Measurements from ENCODE around the gene TMEM196. TPM values are rescaled to one million over a fixed set of nuclear protein-coding genes. Genes with fewer than 3 reads are reported as not detected.

The TMEM196 gene
- total RNA-seq, 1 experiment from 2014 or later: not detected

GRCh38 chr7:19744075-19744474 is 29.3 kb downstream of the TMEM196 start:
- H3K9me3 ChIP-seq (replicated peaks): no peaks in the 10 kb centered on the region
- H3K27ac ChIP-seq: no peak overlapping the region
- H3K4me1 ChIP-seq: peaks cover 6% of the 10 kb centered on the region; the same call in 1 of the 2 replicates
- H3K4me3 ChIP-seq: no peak overlapping the region
- H3K27me3 ChIP-seq: no peaks in the 10 kb centered on the region
- no peaks in the 10 kb centered on the region for H3K36me3 ChIP-seq
- DNase-seq: no peak

GRCh38 chr7:19728716-19729115 is 44.7 kb downstream of the TMEM196 start:
- DNase-seq: no peak
- Histone ChIP-seq H3K36me3 (no peaks in the 10 kb centered on the region), H3K27ac (no peak overlapping the region), H3K4me1 (no peaks in the 10 kb centered on the region), H3K4me3 (no peak overlapping the region), H3K9me3 (replicated peaks) (no peaks in the 10 kb centered on the region), H3K27me3 (no peaks in the 10 kb centered on the region)

GRCh38 chr7:19725770-19726169 is 47.6 kb downstream of the TMEM196 start:
- no peak overlapping the region for H3K4me3 ChIP-seq
- no peaks in the 10 kb centered on the region for H3K9me3 ChIP-seq (replicated peaks)
- H3K4me1 ChIP-seq: no peaks in the 10 kb centered on the region
- no peaks in the 10 kb centered on the region for H3K36me3 ChIP-seq
- H3K27ac ChIP-seq: no peak overlapping the region
- DNase-seq: no peak
- H3K27me3 ChIP-seq: no peaks in the 10 kb centered on the region

- DNase-seq: no peak
- Histone ChIP-seq H3K4me3 (no peak overlapping the region), H3K4me1 (no peaks in the 10 kb centered on the region), H3K36me3 (no peaks in the 10 kb centered on the region), H3K9me3 (replicated peaks) (no peaks in the 10 kb centered on the region), H3K27me3 (no peaks in the 10 kb centered on the region), H3K27ac (no peak overlapping the region)
Measured at GRCh38 chr7:19715499-19715898, 57.9 kb downstream of the TMEM196 start.

GRCh38 chr7:19713676-19714075 is 59.7 kb downstream of the TMEM196 start:
- Histone ChIP-seq H3K9me3 (replicated peaks) (no peaks in the 10 kb centered on the region), H3K36me3 (no peaks in the 10 kb centered on the region), H3K27me3 (no peaks in the 10 kb centered on the region), H3K27ac (no peak overlapping the region), H3K4me1 (peaks cover 3% of the 10 kb centered on the region; the same call in 1 of the 2 replicates), H3K4me3 (no peak overlapping the region)
- DNase-seq: peak; percentile 21 to 80

GRCh38 chr7:19709249-19709578 is 64.2 kb downstream of the TMEM196 start:
- peaks cover 3% of the 10 kb centered on the region; the same call in 1 of the 2 replicates for H3K4me1 ChIP-seq
- peak overlapping the region; percentile 56 for H3K27ac ChIP-seq
- H3K9me3 ChIP-seq (replicated peaks): no peaks in the 10 kb centered on the region
- H3K27me3 ChIP-seq: no peaks in the 10 kb centered on the region
- DNase-seq: no peak
- H3K4me3 ChIP-seq: peak overlapping the region; percentile 89
- 0 out of 2 replicates have a peak, but pooled peaks cover under 1% of the 10 kb centered on the region for H3K36me3 ChIP-seq

- H3K4me1 ChIP-seq: peaks cover 3% of the 10 kb centered on the region; the same call in 1 of the 2 replicates
- peaks cover 4% of the 10 kb centered on the region; the same call in 1 of the 2 replicates for H3K36me3 ChIP-seq
- peak within 1 kb of the TSS; percentile 56 for H3K27ac ChIP-seq
- peak within 1 kb of the TSS; percentile 89 for H3K4me3 ChIP-seq
- peak; percentile 93 to 98 for DNase-seq
- no peaks in the 10 kb centered on the region for H3K9me3 ChIP-seq (replicated peaks)
- H3K27me3 ChIP-seq: no peaks in the 10 kb centered on the region
Measured at GRCh38 chr7:19708397-19709248, 64.8 kb downstream of the TMEM196 start, which contains the start of gene POLR1F. Gene POLR1F, minus strand, starts transcription at chr7:19709037. Its CDS starts 21 bp downstream, at chr7:19709016.

- Histone ChIP-seq H3K4me1 (peaks cover 3% of the 10 kb centered on the region; the same call in 1 of the 2 replicates), H3K36me3 (peaks cover 13% of the 10 kb centered on the region), H3K27me3 (no peaks in the 10 kb centered on the region), H3K9me3 (replicated peaks) (no peaks in the 10 kb centered on the region), H3K27ac (no peak overlapping the region), H3K4me3 (no peak overlapping the region)
- no peak for DNase-seq
Measured at GRCh38 chr7:19707240-19707639, 66.2 kb downstream of the TMEM196 start.

- no peak for DNase-seq
- peaks cover 3% of the 10 kb centered on the region; the same call in 1 of the 2 replicates for H3K4me1 ChIP-seq
- H3K36me3 ChIP-seq: peaks cover 19% of the 10 kb centered on the region
- H3K27ac ChIP-seq: no peak overlapping the region
- no peaks in the 10 kb centered on the region for H3K27me3 ChIP-seq
- no peak overlapping the region for H3K4me3 ChIP-seq
- H3K9me3 ChIP-seq (replicated peaks): no peaks in the 10 kb centered on the region
Measured at GRCh38 chr7:19705663-19706062, 67.8 kb downstream of the TMEM196 start.

GRCh38 chr7:19701471-19701870 is 71.9 kb downstream of the TMEM196 start:
- no peak for DNase-seq
- H3K27ac ChIP-seq: no peak overlapping the region
- peaks cover 40% of the 10 kb centered on the region for H3K36me3 ChIP-seq
- H3K9me3 ChIP-seq (replicated peaks): no peaks in the 10 kb centered on the region
- H3K4me3 ChIP-seq: no peak overlapping the region
- H3K4me1 ChIP-seq: no peaks in the 10 kb centered on the region
- H3K27me3 ChIP-seq: no peaks in the 10 kb centered on the region

- no peaks in the 10 kb centered on the region for H3K9me3 ChIP-seq (replicated peaks)
- no peak overlapping the region for H3K4me3 ChIP-seq
- H3K4me1 ChIP-seq: no peaks in the 10 kb centered on the region
- no peak overlapping the region for H3K27ac ChIP-seq
- no peak for DNase-seq
- peaks cover 40% of the 10 kb centered on the region for H3K36me3 ChIP-seq
- no peaks in the 10 kb centered on the region for H3K27me3 ChIP-seq
Measured at GRCh38 chr7:19700936-19701335, 72.5 kb downstream of the TMEM196 start.

- H3K4me1 ChIP-seq: no peaks in the 10 kb centered on the region
- no peaks in the 10 kb centered on the region for H3K9me3 ChIP-seq (replicated peaks)
- no peak for DNase-seq
- H3K36me3 ChIP-seq: peaks cover 35% of the 10 kb centered on the region
- H3K27me3 ChIP-seq: no peaks in the 10 kb centered on the region
- no peak overlapping the region for H3K4me3 ChIP-seq
- no peak overlapping the region for H3K27ac ChIP-seq
Measured at GRCh38 chr7:19698331-19698730, 75.1 kb downstream of the TMEM196 start.

GRCh38 chr7:19696926-19697325 is 76.5 kb downstream of the TMEM196 start:
- Histone ChIP-seq H3K27ac (no peak overlapping the region), H3K4me3 (no peak overlapping the region), H3K36me3 (peaks cover 25% of the 10 kb centered on the region), H3K4me1 (no peaks in the 10 kb centered on the region), H3K9me3 (replicated peaks) (0 out of 2 replicates have a peak, but pooled peaks cover 3% of the 10 kb centered on the region), H3K27me3 (no peaks in the 10 kb centered on the region)
- DNase-seq: no peak

GRCh38 chr7:19692111-19692828 is 81.1 kb downstream of the TMEM196 start:
- DNase-seq: no peak
- Histone ChIP-seq H3K27me3 (no peaks in the 10 kb centered on the region), H3K4me3 (no peak overlapping the region), H3K4me1 (no peaks in the 10 kb centered on the region), H3K9me3 (replicated peaks) (peaks cover 15% of the 10 kb centered on the region; the same call in 1 of the 2 replicates), H3K36me3 (peaks cover under 1% of the 10 kb centered on the region; the same call in 1 of the 2 replicates), H3K27ac (no peak overlapping the region)

GRCh38 chr7:19690736-19691135 is 82.7 kb downstream of the TMEM196 start:
- no peaks in the 10 kb centered on the region for H3K27me3 ChIP-seq
- no peak for DNase-seq
- H3K9me3 ChIP-seq (replicated peaks): peaks cover 15% of the 10 kb centered on the region; the same call in 1 of the 2 replicates

More at GRCh38 chr7:19690736-19691135, 82.7 kb downstream of the TMEM196 start:
- Histone ChIP-seq H3K4me3 (no peak overlapping the region), H3K27ac (no peak overlapping the region), H3K4me1 (no peaks in the 10 kb centered on the region), H3K36me3 (no peaks in the 10 kb centered on the region; the same call in 1 of the 2 replicates)

All from SJCRH30 (cell line).